Measurements from ENCODE around the gene PC. TPM values are rescaled to one million over a fixed set of nuclear protein-coding genes. Genes with fewer than 3 reads are reported as not detected.

Gene PC
- total and polyA plus RNA-seq, 10 donors: 3.4 to 8.8 (median 5.3) TPM

DNA sequence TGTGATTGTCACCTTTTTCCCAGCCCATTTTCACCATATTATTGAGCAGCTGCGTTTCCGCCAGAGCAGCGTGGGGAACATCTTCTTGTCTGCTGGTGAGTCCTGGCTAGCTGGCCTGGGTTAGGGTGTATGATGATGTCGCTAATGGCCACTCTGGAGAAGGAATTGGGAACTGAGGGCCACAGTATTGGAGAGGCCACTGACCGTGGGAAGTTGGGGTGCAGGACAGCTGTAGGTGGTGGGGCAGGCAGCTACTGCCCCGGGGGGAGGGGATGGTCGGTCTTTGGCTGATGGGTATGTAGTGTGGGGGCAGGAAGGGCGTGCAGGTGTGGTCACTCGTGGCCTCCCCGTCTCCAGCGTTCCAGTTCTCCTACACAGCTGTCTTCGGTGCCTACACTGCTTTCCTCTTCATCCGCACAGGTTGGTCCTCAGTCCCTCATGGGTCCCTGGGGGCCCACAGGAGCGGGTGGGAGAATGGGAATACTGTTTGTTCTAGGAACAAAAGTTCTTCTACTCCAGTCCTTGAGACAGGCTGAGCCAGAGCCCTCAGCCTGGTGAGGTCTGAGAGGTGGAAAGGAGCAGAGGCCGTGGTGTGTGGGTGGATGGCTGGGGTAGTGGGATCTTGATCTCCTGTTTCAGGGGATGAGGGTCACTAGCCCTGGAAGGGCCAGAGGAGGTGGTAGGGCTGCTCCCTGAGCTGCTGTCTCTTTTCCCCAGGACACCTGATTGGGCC lies 112.9 kb downstream of the PC start:
- intact Hi-C loops (cut with DNase I; ENCODE audit: low total_unique reads): no loop called here
- no peaks in the 10 kb centered on the region for H3K27me3 ChIP-seq (replicated peaks in 1 of 7)
- 90 to 95% (median 93%) methylated on average over 11 to 15 of the region's 15 CpGs for WGBS, 5 donors
- DNase-seq: peak; percentile 58
- H3K36me3 ChIP-seq: peaks cover 0 to 49% (median 28%) of the 10 kb centered on the region in 6 donors
- no peaks in the 10 kb centered on the region for H3K9me3 ChIP-seq
- peaks cover 21 to 56% (median 39%) of the 10 kb centered on the region in 6 donors for H3K4me1 ChIP-seq
- peak overlapping the region in 1 of 8 donors; percentile 99 for H3K4me3 ChIP-seq
- no peak overlapping the region for H3K27ac ChIP-seq
- TF ChIP-seq POLR2AphosphoS5 (IDR thresholded peaks at IDR 0.05): no peak
- TF ChIP-seq, protein P1, sequence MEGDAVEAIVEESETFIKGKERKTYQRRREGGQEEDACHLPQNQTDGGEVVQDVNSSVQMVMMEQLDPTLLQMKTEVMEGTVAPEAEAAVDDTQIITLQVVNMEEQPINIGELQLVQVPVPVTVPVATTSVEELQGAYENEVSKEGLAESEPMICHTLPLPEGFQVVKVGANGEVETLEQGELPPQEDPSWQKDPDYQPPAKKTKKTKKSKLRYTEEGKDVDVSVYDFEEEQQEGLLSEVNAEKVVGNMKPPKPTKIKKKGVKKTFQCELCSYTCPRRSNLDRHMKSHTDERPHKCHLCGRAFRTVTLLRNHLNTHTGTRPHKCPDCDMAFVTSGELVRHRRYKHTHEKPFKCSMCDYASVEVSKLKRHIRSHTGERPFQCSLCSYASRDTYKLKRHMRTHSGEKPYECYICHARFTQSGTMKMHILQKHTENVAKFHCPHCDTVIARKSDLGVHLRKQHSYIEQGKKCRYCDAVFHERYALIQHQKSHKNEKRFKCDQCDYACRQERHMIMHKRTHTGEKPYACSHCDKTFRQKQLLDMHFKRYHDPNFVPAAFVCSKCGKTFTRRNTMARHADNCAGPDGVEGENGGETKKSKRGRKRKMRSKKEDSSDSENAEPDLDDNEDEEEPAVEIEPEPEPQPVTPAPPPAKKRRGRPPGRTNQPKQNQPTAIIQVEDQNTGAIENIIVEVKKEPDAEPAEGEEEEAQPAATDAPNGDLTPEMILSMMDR (IDR thresholded peaks at IDR 0.05 in 8 of 11, conservative IDR thresholded peaks at IDR 0.05 in 3 of 11): no peak
- TF ChIP-seq POLR2A (IDR thresholded peaks at IDR 0.05): no peak

DNA sequence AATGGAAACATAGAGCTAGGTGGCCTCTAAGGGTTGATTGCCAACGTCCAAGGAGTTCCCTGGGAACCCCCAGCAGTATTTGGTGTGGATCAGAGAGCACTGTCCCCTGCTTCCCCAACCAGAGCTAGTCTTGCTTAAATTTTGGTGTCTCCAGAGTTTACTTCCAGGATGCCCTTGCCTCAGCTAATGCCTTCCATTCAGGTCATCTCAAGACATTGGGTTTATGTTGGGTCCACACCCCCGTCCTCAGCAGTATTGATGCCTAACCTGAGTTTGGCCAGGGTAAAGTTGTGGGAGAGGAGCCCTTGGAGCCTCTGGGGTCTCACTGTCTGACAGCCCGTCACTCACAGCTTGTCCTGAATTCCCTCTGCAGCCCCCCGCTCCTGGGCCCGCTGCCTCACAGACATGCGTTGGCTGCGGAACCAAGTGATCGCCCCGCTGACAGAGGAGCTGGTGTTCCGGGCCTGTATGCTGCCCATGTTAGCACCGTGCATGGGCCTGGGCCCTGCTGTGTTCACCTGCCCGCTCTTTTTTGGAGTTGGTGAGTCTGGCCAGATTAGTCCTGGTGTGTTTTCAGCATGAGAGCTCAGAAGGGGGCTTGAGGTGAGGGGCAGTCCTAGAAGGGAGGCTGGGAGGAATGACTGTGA lies 113.6 kb downstream of the PC start:
- TF ChIP-seq POLR2AphosphoS5 (IDR thresholded peaks at IDR 0.05) (no peak), POLR2A (IDR thresholded peaks at IDR 0.05) (no peak)
- TF ChIP-seq, protein P1 (IDR thresholded peaks at IDR 0.05 in 8 of 11, conservative IDR thresholded peaks at IDR 0.05 in 3 of 11): no peak
- Histone ChIP-seq H3K9me3 (no peaks in the 10 kb centered on the region), H3K36me3 (peaks cover 0 to 55% (median 28%) of the 10 kb centered on the region in 6 donors), H3K4me1 (peaks cover 21 to 63% (median 46%) of the 10 kb centered on the region in 6 donors), H3K4me3 (peak overlapping the region in 4 of 8 donors; percentile 84 to 99 (median 94)), H3K27ac (peak overlapping the region in 1 of 8 donors; percentile 98), H3K27me3 (replicated peaks in 1 of 7) (no peaks in the 10 kb centered on the region)
- DNase-seq: peak; percentile 78
- intact Hi-C loops (cut with DNase I; ENCODE audit: low total_unique reads): no loop called here
- 87 to 94% (median 91%) methylated on average over 12 of the region's 12 CpGs for WGBS, 5 donors

DNA sequence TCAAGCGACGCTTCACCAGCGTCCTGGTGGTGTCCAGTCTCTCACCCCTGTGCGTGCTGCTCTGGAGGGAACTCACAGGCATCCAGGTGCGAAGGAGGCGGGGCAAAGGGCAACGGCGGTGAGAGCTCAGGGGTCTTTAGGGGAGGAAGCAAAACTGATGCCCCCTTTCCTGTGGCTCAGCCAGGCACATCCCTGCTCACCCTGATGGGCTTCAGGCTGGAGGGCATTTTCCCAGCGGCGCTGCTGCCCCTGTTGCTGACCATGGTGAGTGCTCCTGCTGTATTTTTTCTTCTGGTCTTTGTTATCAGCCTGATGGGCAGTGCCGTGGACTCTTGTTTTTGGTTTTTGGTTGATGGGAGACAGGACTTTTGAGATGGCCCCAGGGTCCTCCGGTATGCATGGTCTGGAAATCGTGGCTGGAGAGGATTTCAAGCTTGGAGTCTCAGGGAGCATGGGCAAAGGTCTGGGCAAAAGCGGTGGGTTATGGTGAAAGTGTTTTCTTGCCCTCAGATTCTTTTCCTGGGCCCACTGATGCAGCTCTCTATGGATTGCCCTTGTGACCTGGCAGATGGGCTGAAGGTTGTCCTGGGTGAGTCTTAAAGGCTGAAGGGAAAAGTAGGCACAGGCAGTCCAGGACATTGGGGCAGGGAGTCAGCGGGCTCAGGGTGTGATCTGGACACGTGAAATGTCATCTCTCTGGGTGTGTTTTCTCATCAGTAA lies 114.2 kb downstream of the PC start:
- Histone ChIP-seq H3K4me1 (peaks cover 21 to 70% (median 50%) of the 10 kb centered on the region in 6 donors), H3K27me3 (replicated peaks in 1 of 7) (no peaks in the 10 kb centered on the region), H3K9me3 (no peaks in the 10 kb centered on the region), H3K27ac (peak overlapping the region; percentile 91 to 100 (median 99)), H3K36me3 (peaks cover 0 to 57% (median 30%) of the 10 kb centered on the region in 6 donors), H3K4me3 (peak overlapping the region; percentile 70 to 99 (median 93))
- peak; percentile 23 for DNase-seq
- 19 to 39% (median 21%) methylated on average over 8 to 16 of the region's 16 CpGs for WGBS, 5 donors
- intact Hi-C loops (cut with DNase I; ENCODE audit: low total_unique reads): no loop called here
- no peak for TF ChIP-seq POLR2AphosphoS5 (IDR thresholded peaks at IDR 0.05)
- no peak for TF ChIP-seq POLR2A (IDR thresholded peaks at IDR 0.05)
- TF ChIP-seq, protein P1 (IDR thresholded peaks at IDR 0.05 in 8 of 11, conservative IDR thresholded peaks at IDR 0.05 in 3 of 11): no peak
